Measurements from ENCODE around the gene FOXR1. TPM values are rescaled to one million over a fixed set of nuclear protein-coding genes. Genes with fewer than 3 reads are reported as not detected.
A peak's percentile ranks its signal among the peaks of the same experiment; 100 is the strongest.

FOXR1 gene
- total RNA-seq, 4 donors from 2014 or later = not detected

DNA sequence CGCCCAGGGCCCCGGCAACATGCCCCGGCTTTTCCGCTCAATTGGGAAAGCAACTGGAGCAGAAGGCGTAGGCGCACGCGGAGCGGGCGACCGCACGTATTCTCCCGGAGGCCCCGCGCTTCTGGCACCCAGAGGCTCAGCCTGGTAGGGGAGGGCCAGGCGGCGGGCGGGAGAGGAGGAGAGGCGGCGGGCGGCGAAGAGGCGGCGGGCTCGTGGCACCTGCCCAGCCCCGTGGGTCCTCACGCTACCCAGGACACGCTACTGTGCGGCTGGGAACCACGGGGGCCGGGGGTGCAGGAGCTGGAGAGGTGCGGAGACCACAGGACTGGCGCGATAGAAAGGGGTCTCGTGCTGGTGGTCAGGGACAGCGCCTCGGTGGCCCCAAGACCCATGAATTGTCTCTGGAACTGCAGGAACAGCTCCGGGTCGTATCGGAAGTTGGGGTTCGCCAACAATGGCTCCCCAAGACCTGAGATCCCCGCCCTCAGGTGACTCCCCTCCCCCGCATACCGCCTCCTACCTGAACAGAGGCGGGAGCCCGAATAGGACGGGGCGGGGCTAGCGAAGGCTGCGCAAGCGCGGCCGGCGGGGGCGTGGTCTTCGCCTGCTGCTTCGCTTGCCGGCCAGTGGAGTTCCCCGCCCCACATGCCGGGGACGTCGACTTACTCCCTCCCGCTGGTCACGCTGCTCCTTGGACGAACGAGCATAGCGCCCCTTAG, 58.9 kb downstream of the FOXR1 start, which contains the start of gene SLC37A4:
Gene SLC37A4 (minus strand): TSS at position 549 of the 719 bp plus-strand sequence.
- TF ChIP-seq, protein P1, sequence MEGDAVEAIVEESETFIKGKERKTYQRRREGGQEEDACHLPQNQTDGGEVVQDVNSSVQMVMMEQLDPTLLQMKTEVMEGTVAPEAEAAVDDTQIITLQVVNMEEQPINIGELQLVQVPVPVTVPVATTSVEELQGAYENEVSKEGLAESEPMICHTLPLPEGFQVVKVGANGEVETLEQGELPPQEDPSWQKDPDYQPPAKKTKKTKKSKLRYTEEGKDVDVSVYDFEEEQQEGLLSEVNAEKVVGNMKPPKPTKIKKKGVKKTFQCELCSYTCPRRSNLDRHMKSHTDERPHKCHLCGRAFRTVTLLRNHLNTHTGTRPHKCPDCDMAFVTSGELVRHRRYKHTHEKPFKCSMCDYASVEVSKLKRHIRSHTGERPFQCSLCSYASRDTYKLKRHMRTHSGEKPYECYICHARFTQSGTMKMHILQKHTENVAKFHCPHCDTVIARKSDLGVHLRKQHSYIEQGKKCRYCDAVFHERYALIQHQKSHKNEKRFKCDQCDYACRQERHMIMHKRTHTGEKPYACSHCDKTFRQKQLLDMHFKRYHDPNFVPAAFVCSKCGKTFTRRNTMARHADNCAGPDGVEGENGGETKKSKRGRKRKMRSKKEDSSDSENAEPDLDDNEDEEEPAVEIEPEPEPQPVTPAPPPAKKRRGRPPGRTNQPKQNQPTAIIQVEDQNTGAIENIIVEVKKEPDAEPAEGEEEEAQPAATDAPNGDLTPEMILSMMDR (IDR thresholded peaks at IDR 0.05) = no peak
- TF ChIP-seq POLR2A (IDR thresholded peaks at IDR 0.05) = no peak
- TF ChIP-seq EP300 (IDR thresholded peaks at IDR 0.05) = no peak
- TF ChIP-seq POLR2AphosphoS5 (IDR thresholded peaks at IDR 0.05) = no peak
- DNase-seq (ENCODE audit: low spot score in 2 of 2) = peak; percentile 97 to 99
- Histone ChIP-seq H3K4me1 (peaks cover 26% of the 10 kb centered on the region), H3K9me3 (no peaks in the 10 kb centered on the region), H3K4me3 (peak within 1 kb of the TSS; percentile 88), H3K27me3 (no peaks in the 10 kb centered on the region), H3K27ac (peak within 1 kb of the TSS; percentile 92), H3K36me3 (peaks cover 2% of the 10 kb centered on the region)
- under 1% methylated on average over 37 of the region's 67 CpGs for WGBS

Other genes with a start within 250 kb of the FOXR1 start
- gene DDX6, start 180.6 kb upstream of the FOXR1 start, total RNA-seq = 100 to 1,000 TPM in 1 of 4 donors, 10 to 100 TPM in 3; 88.1 to 130 (median 91.2) TPM
- not detected for gene CXCR5, start 87.9 kb upstream of the FOXR1 start, total RNA-seq
- 10 to 100 TPM; 50.0 to 58.9 (median 56.3) TPM for gene BCL9L, start 45.8 kb upstream of the FOXR1 start, total RNA-seq
- gene UPK2, start 15.5 kb upstream of the FOXR1 start, total RNA-seq = not detected
- 100 to 1,000 TPM in 1 of 4 donors, 10 to 100 TPM in 3; 26.0 to 136 (median 49.8) TPM for gene CENATAC, start 26.4 kb downstream of the FOXR1 start, total RNA-seq
- 1,000 to 10,000 TPM; 1,926 to 3,368 (median 2,381) TPM for gene RPS25, start 46.6 kb downstream of the FOXR1 start, total RNA-seq
- gene TRAPPC4, start 47.0 kb downstream of the FOXR1 start, total RNA-seq = 10 to 100 TPM; 56.9 to 75.0 (median 63.9) TPM
- gene SLC37A4, start 59.1 kb downstream of the FOXR1 start, total RNA-seq = 10 to 100 TPM; 17.8 to 24.5 (median 20.5) TPM
- gene HYOU1, start 85.4 kb downstream of the FOXR1 start, total RNA-seq = 10 to 100 TPM; 26.2 to 50.7 (median 46.2) TPM
- gene VPS11, start 96.1 kb downstream of the FOXR1 start, total RNA-seq = 10 to 100 TPM; 37.2 to 57.2 (median 47.9) TPM
- 10 to 100 TPM in 3 of 4 donors, 1 to 10 TPM in 1; 5.2 to 18.4 (median 13.3) TPM for gene HMBS, start 113.1 kb downstream of the FOXR1 start, total RNA-seq
- 10 to 100 TPM; 21.2 to 32.2 (median 26.9) TPM for gene DPAGT1, start 130.1 kb downstream of the FOXR1 start, total RNA-seq
- 10 to 100 TPM; 20.1 to 25.9 (median 21.5) TPM for gene C2CD2L, start 135.6 kb downstream of the FOXR1 start, total RNA-seq
- gene HINFP, start 149.8 kb downstream of the FOXR1 start, total RNA-seq = 10 to 100 TPM; 16.1 to 45.1 (median 26.7) TPM
- 1 to 10 TPM in 2 of 4 donors, under 1 TPM in 2; 0.26 to 1.6 (median 0.73) TPM for gene ABCG4, start 177.3 kb downstream of the FOXR1 start, total RNA-seq
- gene NLRX1, start 197.0 kb downstream of the FOXR1 start, total RNA-seq = 10 to 100 TPM; 20.7 to 31.5 (median 30.4) TPM
- 1 to 10 TPM in 1 of 4 donors, under 1 TPM in 2, not detected in 1; 0.68 to 1.1 (median 0.87) TPM for gene NHERF4, start 213.7 kb downstream of the FOXR1 start, total RNA-seq
- 10 to 100 TPM; 13.2 to 17.4 (median 17.2) TPM for gene CBL, start 234.6 kb downstream of the FOXR1 start, total RNA-seq

Measured in suprapubic skin (tissue), 4 donors.